Measurements from ENCODE around the gene EPHX1.

Gene EPHX1

DNA sequence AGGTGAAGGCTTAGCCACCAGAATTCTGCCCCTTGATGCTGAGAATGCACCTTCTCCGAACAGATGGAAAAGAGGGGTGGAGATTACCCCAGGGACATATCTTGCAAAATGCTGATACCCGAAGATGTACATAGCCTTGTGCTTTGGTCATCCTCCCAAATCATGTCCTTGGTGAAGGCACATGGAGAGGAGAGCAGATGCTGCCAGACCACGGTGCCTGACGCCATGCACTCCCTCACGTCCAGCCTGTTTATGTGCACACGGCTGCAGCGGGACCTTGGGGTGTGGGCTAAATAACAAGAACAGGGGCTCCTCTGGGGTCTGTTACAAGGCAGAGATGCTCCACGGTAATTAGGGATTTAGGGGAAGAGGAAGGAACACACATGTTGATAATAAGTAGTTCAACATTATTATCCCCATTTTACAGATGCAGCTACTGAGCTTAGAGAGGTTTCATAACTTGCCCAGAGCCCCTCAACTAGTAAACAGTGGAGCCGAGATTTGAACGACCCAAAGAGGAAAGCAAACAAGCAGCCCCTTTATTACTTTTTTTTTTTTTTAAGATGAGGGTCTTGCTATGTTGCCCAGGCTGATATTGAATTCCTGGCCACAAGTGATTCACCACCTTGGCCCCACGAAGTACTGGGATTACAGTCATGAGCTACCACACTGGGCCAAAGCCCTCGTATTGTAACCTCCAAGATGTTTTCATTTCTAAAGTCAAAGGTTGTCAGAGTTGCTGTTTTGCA, 12.9 kb downstream of the EPHX1 start:
- Histone ChIP-seq H4K20me1 (ENCODE audit: control insufficient read depth, insufficient read depth, low read depth, low read length) (no peaks in the 10 kb centered on the region), H3K27me3 (ENCODE audit: control insufficient read depth, low read length) (no peaks in the 10 kb centered on the region), H3K4me1 (ENCODE audit: control insufficient read depth, low read length) (no peaks in the 10 kb centered on the region), H3K27ac (ENCODE audit: low read depth, low read length) (no peak overlapping the region), H3K9me2 (replicated peaks; ENCODE audit: control insufficient read depth, low read length) (no peaks in the 10 kb centered on the region), H3K79me2 (ENCODE audit: control insufficient read depth, low read length) (no peaks in the 10 kb centered on the region), H3K9me3 (ENCODE audit: control insufficient read depth, insufficient read depth, low read length) (no peaks in the 10 kb centered on the region), H3F3A (ENCODE audit: control insufficient read depth, insufficient read depth) (no peaks in the 10 kb centered on the region), H3K36me3 (ENCODE audit: control insufficient read depth, low read length) (no peaks in the 10 kb centered on the region), H3K4me2 (ENCODE audit: low read length) (no peak overlapping the region), H3K4me3 (ENCODE audit: low read length) (no peak overlapping the region)
- TF ChIP-seq, protein P1, sequence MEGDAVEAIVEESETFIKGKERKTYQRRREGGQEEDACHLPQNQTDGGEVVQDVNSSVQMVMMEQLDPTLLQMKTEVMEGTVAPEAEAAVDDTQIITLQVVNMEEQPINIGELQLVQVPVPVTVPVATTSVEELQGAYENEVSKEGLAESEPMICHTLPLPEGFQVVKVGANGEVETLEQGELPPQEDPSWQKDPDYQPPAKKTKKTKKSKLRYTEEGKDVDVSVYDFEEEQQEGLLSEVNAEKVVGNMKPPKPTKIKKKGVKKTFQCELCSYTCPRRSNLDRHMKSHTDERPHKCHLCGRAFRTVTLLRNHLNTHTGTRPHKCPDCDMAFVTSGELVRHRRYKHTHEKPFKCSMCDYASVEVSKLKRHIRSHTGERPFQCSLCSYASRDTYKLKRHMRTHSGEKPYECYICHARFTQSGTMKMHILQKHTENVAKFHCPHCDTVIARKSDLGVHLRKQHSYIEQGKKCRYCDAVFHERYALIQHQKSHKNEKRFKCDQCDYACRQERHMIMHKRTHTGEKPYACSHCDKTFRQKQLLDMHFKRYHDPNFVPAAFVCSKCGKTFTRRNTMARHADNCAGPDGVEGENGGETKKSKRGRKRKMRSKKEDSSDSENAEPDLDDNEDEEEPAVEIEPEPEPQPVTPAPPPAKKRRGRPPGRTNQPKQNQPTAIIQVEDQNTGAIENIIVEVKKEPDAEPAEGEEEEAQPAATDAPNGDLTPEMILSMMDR (IDR thresholded peaks at IDR 0.05; ENCODE audit: low read depth, low read length, poor library complexity, severe bottlenecking), result no peak
- TF ChIP-seq EZH2phosphoT487 (IDR thresholded peaks at IDR 0.05; ENCODE audit: borderline replicate concordance, low read length), result no peak

DNA sequence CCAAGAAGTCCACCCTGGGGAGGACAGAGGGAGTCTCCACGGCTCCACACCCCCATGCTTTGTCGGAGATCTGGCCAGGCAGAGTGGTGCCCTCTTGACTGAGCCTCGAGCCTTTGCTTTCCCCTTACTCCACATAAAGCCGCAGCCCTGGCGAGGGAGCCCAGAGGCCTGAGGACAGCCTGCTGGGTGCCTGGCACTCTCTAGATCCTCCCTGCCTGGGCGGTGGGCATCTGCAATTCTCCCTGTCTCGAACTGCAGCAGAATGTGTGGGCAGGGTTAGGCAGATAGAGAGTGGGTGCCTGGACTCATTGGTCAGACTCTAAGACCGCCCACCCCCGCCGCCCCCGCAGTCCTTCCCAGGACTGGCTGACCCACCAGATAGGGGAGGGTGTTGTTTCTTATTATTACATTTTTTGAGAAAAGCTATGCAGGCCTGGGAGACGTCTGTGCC, 13.9 kb downstream of the EPHX1 start:
- Histone ChIP-seq H3K27me3 (ENCODE audit: control insufficient read depth, low read length) (no peaks in the 10 kb centered on the region), H3K9me2 (replicated peaks; ENCODE audit: control insufficient read depth, low read length) (no peaks in the 10 kb centered on the region), H3K9me3 (ENCODE audit: control insufficient read depth, insufficient read depth, low read length) (no peaks in the 10 kb centered on the region), H3K4me2 (ENCODE audit: low read length) (no peak overlapping the region), H3K4me3 (ENCODE audit: low read length) (no peak overlapping the region), H3K27ac (ENCODE audit: low read depth, low read length) (no peak overlapping the region), H3F3A (ENCODE audit: control insufficient read depth, insufficient read depth) (no peaks in the 10 kb centered on the region), H3K4me1 (ENCODE audit: control insufficient read depth, low read length) (no peaks in the 10 kb centered on the region), H4K20me1 (ENCODE audit: control insufficient read depth, insufficient read depth, low read depth, low read length) (no peaks in the 10 kb centered on the region), H3K79me2 (ENCODE audit: control insufficient read depth, low read length) (no peaks in the 10 kb centered on the region), H3K36me3 (ENCODE audit: control insufficient read depth, low read length) (no peaks in the 10 kb centered on the region)
- TF ChIP-seq, protein P1 (IDR thresholded peaks at IDR 0.05; ENCODE audit: low read depth, low read length, poor library complexity, severe bottlenecking), result no peak
- no peak for TF ChIP-seq EZH2phosphoT487 (IDR thresholded peaks at IDR 0.05; ENCODE audit: borderline replicate concordance, low read length)

DNA sequence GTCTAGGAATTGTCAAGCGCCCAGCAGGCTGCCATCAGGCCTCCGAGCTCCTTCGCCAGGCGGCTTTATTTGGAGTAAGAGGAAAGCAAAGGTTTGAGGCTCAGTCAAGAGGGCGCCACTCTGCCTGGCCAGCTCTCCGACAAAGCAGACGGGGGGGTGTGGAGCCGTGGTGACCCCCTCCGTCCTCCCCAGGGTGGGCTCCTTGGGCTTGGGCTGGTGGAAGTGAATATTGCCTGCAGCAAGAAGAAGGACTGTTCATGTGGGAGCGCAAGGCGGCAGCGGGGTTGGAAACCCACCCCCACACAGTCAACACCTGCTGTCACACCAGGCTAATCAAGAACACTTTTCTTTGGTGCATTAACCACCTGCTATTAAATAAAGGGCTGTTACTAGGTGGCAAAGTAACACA, 14.6 kb downstream of the EPHX1 start:
- Histone ChIP-seq H3K4me1 (ENCODE audit: control insufficient read depth, low read length) (no peaks in the 10 kb centered on the region), H3K79me2 (ENCODE audit: control insufficient read depth, low read length) (no peaks in the 10 kb centered on the region), H3K9me2 (replicated peaks; ENCODE audit: control insufficient read depth, low read length) (no peaks in the 10 kb centered on the region), H3K27me3 (ENCODE audit: control insufficient read depth, low read length) (no peaks in the 10 kb centered on the region), H3K4me3 (ENCODE audit: low read length) (no peak overlapping the region), H3F3A (ENCODE audit: control insufficient read depth, insufficient read depth) (no peaks in the 10 kb centered on the region), H4K20me1 (ENCODE audit: control insufficient read depth, insufficient read depth, low read depth, low read length) (no peaks in the 10 kb centered on the region), H3K4me2 (ENCODE audit: low read length) (no peak overlapping the region), H3K9me3 (ENCODE audit: control insufficient read depth, insufficient read depth, low read length) (no peaks in the 10 kb centered on the region), H3K36me3 (ENCODE audit: control insufficient read depth, low read length) (no peaks in the 10 kb centered on the region), H3K27ac (ENCODE audit: low read depth, low read length) (no peak overlapping the region)
- TF ChIP-seq, protein P1 (IDR thresholded peaks at IDR 0.05; ENCODE audit: low read depth, low read length, poor library complexity, severe bottlenecking), result no peak
- TF ChIP-seq EZH2phosphoT487 (IDR thresholded peaks at IDR 0.05; ENCODE audit: borderline replicate concordance, low read length), result no peak

Data from DOHH2 (cell line).